AML-193 (cell line): ENCODE data around the gene RALGAPA2.
A peak's percentile ranks its signal among the peaks of the same experiment; 100 is the strongest.

Experiments
- DNase-seq, 2 experiments: peaks; one replicate each; lab custom pipeline; 2025; lab: John Stamatoyannopoulos, UW

RALGAPA2 gene

GRCh38 chr20:20721489-20721888, 9.0 kb upstream of the RALGAPA2 start:
- DNase-seq = no peak

DNA sequence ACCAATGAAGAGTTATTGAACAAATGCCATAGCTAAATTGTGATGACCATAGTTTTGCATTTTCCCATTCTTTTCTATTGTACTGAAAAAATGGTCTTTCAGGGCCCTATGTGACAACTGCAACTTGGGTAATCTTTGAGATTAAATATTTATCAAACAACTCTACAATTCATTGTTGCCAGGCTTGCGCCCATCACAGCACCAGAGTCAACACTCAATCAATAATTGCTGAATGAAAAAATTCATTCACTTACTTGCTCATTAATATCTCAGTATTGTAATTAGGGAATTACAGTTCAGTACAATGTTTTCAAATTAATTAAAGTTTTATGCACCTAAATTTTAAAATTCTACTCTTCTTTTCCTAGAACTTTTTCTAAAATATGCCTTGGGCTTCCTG, 7.7 kb upstream of the RALGAPA2 start:
- DNase-seq = no peak

GRCh38 chr20:20719411-20719810, 7.0 kb upstream of the RALGAPA2 start:
- no peak for DNase-seq

DNA sequence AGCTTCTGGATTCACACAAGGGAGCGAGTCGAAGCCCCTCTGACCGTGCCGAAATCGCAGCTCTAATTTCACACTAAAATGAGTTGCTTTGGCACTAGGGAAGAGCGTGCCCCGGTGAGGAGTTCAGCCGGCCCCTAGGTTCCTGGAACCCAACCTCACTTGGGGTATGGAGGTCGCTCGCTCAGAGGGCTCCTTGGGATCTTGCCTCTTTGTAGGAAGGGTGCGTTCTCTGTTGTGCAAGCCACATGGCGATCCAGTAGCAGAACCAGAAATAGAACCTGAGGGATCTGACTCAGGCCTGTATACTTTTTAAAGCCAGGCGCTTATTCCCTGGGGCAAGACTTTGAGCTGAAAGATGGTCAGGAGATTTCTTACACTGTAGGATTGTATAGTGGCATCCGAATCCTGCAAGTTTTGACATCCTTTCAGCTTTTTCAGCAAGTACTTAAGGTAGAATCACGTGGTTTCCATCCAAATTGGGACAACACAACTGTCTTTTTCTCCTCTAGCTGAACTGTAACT, 861 bp upstream of the RALGAPA2 start:
- no peak for DNase-seq

DNA sequence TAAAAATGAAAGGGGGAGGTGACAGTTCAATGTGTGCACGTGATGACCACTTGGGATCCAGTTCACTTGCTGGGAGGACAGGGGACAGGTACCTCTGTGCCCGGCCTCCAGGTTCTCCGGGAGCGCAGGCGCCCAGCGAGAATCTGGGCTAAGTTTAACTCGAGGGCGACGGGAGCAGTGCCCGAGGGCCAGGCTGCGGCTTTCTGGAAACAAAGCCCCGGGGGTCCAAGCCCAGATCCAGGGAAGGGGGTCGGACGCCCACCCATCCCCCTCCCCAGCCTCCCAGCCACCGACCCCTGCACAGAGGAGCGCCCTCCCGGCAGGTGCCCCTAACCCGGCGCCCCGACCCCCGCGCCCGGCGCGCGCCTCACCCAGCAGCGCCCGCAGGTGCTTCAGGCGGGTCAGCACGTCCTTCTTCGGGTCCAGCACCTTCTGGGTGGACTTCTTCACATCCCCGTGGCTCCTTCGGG, 405 bp downstream of the RALGAPA2 start:
- no peak for DNase-seq

- peak; percentile 9 to 29 for DNase-seq
Measured at GRCh38 chr20:20711413-20711812, 1.0 kb downstream of the RALGAPA2 start.

DNA sequence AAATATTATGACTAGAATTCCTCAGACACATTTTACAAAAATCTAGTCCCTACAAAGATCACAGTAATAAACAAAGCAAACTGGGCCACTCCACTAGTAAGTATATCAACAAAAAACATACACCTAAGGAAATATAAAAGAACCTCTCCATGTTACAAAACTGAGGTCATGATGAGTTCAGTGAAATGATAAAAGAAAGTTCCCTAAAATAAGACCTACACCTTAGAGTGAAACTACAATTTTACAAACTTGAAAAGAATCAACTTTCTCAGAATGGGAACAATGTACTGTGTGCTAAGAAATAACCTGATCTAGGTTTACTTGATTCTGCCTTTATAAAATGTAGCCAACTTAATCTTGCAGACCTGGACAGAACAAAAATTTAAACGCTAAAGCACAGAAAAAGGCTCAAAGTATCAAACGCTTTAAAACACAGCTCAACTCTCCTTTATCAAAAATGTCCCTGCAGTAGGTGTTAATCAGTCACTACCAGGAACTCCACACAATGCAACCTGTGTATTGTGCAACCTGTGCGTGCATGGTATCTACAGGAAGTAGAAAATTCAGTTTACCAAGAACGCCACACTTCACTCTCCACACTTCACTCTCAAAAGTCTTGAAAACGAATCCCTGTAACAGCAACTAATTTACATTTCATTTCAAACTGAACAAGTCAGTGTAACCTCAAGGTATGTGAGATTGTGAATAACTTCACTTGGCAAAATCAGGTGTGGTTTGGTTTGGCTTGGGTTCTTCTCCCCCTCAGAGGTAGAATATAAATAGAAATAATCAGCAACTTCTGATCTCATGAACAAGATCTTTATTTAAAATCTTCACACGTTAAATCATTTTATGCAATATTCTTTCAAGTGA, 1.8 kb downstream of the RALGAPA2 start:
- peak; percentile 68 to 79 for DNase-seq

- no peak for DNase-seq
Measured at GRCh38 chr20:20709887-20710286, 2.6 kb downstream of the RALGAPA2 start.

DNA sequence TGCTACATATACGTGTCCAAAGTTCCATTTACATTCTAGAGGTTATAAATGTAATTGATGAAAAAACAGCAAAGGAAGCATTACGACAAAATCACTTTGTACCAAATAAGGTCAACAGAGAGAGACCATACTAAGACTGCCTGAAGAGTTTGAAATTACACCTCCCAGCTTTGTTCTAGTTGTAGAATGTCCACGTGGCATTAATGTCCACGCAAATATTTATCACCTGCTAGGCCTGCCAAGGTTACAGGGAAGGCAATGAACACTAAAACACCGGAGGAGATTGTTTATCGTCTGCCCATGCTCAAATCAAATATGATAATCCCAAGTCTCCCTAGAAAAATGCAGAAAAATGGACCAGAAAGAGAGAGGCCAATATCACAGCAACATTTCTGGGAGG, 6.2 kb downstream of the RALGAPA2 start:
- DNase-seq = no peak

DNA sequence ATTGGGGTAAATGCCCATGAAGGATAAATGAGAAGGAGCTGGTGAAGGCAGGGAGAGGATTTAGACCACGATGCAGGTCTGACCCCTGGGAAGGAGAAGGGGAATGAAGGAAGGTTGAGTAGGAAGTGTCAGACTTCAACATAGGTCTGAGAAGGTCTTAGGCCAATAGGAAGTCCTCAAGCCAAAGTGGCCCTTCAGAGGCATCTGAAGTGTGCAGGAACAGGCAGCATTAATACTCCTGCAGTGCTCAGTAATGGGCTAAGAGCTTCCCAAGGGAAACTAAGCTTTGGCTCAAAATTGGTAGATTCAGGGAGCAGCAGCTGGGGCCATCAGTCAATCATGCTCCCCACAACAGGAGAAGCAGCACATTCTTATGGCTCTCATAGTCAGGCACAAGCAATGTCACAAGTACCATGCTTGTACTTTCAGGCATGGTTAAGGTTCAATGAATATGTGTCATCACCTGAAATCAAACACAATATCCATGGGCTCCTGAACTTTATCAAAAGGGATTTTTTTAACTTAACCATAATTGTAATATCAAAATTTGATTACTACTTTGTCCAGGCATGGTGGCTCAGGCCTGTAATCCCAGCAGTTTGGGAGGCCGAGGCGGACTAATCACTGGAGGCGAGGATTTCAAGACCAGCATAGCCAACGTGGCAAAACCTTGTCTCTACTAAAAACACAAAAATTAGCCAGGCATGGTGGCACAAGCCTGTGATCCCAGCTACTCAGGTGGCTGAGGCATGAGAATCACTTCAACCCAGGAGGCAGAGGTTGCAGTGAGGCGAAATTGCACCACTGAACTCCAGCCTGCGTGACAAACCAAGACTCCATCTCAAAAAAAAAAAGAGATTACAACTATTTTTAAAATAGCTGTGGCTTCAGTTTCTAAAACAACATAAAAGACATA, 9.9 kb downstream of the RALGAPA2 start:
- DNase-seq = no peak

GRCh38 chr20:20699917-20700316, 12.5 kb downstream of the RALGAPA2 start:
- no peak for DNase-seq

- no peak for DNase-seq
Measured at GRCh38 chr20:20699144-20699543, 13.3 kb downstream of the RALGAPA2 start.

DNA sequence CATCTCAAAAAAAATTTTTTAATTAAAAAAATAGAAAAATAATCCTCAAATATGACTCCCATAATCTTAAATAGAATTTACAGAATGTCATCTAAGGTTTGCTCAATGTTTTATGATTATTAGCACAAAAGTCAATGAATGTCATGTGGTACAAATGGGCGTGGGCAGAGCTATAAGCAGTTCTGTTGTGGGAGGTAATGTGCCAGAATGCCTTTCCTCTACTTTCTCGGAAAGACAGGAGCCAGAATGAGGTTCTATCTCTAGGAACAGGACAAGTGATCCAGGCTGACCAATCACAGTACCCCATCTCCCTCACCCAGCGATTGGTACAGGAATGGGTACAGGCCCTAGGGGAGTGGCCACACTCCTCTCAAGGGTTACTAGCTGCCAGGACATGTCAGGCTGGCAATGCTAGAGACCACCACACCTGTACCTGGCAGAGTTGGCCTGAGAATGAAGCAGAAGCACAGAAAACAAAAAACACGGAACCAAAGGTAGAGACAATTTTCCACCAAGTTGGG, 15.1 kb downstream of the RALGAPA2 start:
- no peak for DNase-seq

GRCh38 chr20:20695250-20695816, 17.1 kb downstream of the RALGAPA2 start:
- DNase-seq = no peak

GRCh38 chr20:20694591-20694990, 17.9 kb downstream of the RALGAPA2 start:
- no peak for DNase-seq

- DNase-seq = no peak
Measured at GRCh38 chr20:20692587-20692986, 19.9 kb downstream of the RALGAPA2 start.

GRCh38 chr20:20691477-20692235, 20.8 kb downstream of the RALGAPA2 start:
- DNase-seq = no peak

DNA sequence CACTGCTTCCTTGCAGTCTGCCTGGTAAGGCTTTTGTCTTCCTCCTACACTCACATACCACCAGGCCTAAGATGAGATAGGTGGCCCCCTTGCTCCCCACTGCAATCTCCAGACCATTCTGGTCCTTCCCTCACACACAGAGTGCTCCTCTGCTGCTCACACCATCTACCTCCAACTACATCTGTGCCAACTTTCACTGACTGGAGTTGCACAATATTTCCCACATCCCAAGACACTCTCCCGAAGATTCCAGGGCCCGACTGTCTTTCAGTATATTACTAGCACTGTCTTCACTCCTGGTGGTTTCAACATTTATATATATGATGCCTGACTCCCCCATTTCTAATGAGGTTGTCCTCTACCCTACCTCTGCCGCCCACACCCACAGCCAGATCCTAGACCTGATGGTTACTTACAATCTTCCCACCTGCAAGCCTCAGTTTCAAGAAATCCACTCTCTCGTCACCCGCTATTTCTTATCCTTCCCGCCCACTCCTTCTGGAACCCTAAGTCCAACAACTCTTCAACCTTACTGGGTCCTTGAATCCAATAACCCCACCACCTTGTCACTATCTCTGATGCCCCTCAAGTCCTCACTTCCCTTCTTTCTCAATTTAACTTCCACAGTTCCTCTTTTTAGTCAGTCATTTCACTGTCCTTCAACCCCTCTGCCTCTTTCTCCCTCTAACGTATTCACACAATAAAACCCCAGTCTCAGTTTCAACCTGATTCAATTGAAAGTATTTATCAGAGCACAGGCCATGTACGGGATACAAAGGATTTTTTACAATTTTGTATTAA, 21.6 kb downstream of the RALGAPA2 start:
- DNase-seq = peak; percentile 63 to 70

GRCh38 chr20:20687319-20687718, 25.1 kb downstream of the RALGAPA2 start:
- no peak for DNase-seq

- DNase-seq = no peak
Measured at GRCh38 chr20:20685635-20686034, 26.8 kb downstream of the RALGAPA2 start.
